ACHN (cell line): ENCODE measurements around the gene EPHA8.

Experiments
- DNase-seq: peaks from one replicate; pipeline ENCODE4 v3.0.0-alpha.2; 2015
- in situ Hi-C: cut with HindIII; loops from 2 replicates; pipeline ENCODE4 v1.10.0; 2017; ENCODE audit warnings: low sequenced_read_pairs, low pct_ligation_motif_present, low pct_unique_long_range_greater_than_20kb

The EPHA8 gene

DNA sequence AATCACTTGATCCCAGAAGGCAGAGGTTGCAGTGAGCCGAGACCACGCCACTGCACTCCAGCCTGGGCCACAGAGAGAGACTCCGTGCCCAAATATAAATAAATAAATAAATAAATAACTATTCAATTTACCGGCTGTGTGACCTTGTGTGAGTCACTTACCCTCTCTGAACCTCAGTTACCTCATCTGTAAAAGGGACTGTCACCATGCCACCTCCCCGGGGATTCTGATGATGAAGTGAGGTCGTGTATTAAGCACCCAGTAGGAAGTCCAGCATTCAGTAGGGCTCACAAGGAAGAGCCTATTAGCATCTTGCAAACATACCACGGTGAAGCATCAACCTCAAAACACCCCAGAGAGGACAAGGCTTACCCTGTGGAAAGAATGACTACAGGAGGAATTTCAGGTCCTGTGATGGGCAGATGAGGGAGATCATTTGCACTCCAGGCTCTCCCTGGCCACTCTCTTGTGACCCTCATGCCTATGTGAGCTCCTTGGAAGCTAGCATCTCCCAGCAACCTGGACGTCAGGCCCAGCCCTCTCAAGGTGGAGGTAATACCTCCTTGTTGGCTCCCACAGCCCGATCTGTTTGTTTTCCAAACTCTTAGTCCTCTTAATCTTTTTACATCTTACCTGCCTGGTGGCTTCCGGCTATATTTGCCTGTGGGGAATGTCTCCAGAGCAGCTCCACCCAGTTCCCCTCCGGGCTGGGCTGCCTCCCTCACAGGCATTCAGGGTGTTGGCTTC is 65.6 kb downstream of the EPHA8 start:
- no peak for DNase-seq
- in situ Hi-C loops: no loop called here

GRCh38 chr1:22629886-22630285 is 66.6 kb downstream of the EPHA8 start:
- in situ Hi-C loops: no loop called here

GRCh38 chr1:22633697-22634463 is 70.6 kb downstream of the EPHA8 start:
- in situ Hi-C loops: no loop called here
- DNase-seq: no peak

More at GRCh38 chr1:22629886-22630285, 66.6 kb downstream of the EPHA8 start:
- DNase-seq: no peak

DNA sequence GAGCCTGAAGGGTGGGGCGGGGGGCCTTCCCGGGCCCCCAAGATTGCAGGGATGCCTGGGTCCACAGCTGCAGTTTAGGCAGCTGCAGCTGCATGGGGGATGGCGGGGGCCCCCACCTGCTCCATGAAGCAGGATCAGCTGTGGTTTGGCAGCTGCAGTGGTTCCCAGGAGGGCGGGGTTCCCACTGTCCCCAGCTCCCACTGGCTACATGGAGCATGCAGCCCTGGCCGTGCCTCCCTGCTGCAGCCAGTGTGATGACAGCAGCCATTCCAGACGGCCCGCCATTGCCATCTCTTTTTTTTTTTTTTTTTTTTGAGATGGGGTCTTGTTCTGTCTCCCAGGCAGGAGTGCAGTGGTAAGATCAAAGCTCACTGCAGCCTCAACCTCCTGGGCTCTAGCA is 72.1 kb downstream of the EPHA8 start:
- DNase-seq: no peak

DNA sequence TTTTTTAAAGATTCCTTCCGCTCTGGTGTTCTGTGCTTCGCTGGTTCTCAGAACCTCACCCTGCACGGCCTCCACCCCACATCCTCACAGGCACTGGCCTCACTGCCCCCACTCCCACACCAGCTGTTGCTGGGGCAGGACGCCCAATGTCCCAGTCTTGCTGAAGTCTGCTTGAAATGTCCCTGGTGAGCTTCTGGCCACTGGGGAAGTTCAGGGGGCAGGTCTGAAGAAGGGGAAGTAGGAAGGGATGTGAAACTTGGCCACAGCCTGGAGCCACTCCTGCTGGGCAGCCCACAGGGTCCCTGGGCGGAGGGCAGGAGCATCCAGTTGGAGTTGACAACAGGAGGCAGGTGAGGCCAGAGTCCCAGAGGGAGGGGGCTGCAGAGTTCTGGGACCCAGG is 73.1 kb downstream of the EPHA8 start, which contains the start of gene C1QA:
Gene C1QA (plus strand): TSS at position 276 of the 400 bp plus-strand sequence. CDS start 989 bp downstream, outside the sequence.
- in situ Hi-C loops: no loop called here
- DNase-seq: no peak

More for the DNA sequence above, 72.1 kb downstream of the EPHA8 start:
- in situ Hi-C loops: no loop called here

GRCh38 chr1:22636927-22637326 is 73.6 kb downstream of the EPHA8 start:
- in situ Hi-C loops: no loop called here
- no peak for DNase-seq

DNA sequence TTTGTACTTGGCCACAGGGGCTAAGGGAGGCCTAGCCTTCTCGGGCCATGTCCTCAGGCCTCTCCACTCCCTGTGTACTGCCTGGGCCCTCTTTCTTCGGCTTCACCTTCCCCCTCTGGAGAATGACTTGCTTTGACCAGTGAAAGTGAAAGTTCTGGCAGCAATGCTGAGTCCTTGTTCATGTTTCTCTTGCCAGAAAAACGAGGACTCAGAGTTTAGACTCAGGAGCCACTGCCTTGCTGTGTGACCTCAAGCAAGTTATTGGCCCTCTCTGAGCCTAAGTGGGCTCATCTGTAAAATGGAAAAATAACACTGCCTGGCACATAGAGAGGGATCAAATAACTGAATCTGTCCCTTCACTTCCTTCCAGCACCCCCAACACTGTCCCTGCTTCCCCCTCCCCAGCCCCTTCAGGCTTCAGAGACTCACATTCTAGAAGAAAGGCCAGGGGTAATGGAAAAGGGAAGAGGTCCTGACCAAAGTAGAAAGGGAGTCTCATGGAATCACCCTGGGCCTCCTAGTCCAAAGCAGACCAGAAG is 74.7 kb downstream of the EPHA8 start:
- in situ Hi-C loops: no loop called here
- no peak for DNase-seq

DNA sequence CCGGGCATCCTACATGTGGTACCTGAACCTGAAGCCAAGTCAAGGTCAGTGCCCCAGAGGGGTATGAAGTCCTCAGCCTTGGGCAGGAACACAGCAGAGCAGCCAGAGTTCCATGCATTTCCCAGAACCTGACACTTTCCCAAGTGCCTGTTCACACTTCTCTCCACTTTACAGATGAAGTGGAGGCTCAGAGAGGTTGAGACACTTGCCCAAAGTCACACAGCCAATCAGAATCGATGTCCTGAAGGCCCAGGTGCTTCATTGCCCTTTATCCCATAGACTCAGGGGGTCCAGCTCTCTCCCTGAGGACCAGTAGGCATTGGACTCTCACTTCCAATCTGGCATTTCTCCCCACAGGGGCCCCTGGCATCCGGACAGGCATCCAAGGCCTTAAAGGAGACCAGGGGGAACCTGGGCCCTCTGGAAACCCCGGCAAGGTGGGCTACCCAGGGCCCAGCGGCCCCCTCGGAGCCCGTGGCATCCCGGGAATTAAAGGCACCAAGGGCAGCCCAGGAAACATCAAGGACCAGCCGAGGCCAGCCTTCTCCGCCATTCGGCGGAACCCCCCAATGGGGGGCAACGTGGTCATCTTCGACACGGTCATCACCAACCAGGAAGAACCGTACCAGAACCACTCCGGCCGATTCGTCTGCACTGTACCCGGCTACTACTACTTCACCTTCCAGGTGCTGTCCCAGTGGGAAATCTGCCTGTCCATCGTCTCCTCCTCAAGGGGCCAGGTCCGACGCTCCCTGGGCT is 75.4 kb downstream of the EPHA8 start:
- no peak for DNase-seq
- in situ Hi-C loops: no loop called here

GRCh38 chr1:22639286-22639685 is 76.0 kb downstream of the EPHA8 start:
- DNase-seq: peak; percentile 16
- in situ Hi-C loops: no loop called here

GRCh38 chr1:22641247-22641646 is 78.0 kb downstream of the EPHA8 start:
- in situ Hi-C loops: no loop called here
- no peak for DNase-seq

DNA sequence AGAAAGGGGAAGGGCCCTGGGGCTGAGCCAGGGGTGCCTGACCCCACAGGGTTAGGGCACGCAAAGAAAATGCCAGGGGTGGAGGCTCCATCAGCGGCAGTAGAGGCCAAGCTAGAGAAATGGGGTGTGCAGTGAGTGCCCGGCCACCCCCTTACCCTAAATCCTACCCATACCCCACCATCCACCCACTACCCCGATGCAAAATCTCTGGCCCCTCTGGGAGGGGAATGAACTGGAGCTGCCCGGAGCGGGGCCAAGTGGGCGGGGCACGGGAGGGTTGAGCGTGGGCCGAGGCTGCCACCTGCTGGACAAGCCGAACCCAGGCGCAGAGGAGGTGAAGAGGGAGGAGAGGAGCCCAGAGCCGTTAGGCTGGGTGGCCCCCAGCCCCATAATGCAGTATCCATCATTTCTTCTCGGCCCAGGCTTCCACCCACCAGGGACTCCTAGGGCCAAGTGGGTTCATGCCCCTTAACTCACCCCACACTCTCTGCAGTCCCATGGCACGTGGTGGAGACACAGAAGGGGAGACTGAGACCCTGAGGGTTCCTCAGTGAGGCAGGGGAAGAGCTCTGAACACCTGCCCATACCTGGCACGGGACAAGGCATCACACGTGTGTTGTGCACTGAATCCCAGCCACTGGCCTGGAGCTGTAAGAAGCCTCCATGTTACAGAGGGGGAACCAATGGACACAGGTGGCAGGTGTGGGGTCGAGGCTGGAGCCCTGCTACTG is 78.8 kb downstream of the EPHA8 start:
- DNase-seq: peak; percentile 59
- in situ Hi-C loops: no loop called here

GRCh38 chr1:22643381-22643780 is 80.1 kb downstream of the EPHA8 start, which contains the start of gene C1QC:
Gene C1QC (plus strand): TSS chr1:22643633. CDS start chr1:22644024, 391 bp downstream.
- in situ Hi-C loops: no loop called here
- DNase-seq: no peak

DNA sequence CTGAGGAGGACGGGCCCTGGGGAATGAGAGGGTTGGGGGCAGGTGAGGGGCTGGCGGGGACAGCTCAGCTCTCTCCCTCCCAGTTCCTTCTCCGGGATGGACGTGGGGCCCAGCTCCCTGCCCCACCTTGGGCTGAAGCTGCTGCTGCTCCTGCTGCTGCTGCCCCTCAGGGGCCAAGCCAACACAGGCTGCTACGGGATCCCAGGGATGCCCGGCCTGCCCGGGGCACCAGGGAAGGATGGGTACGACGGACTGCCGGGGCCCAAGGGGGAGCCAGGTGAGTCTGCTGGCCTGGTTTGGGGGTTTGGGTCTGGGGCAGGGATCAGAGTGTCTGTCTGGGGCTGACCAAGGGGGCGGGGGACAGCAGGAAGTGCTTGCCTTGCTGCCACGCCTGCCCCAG is 80.6 kb downstream of the EPHA8 start:
- no peak for DNase-seq
- in situ Hi-C loops: no loop called here

DNA sequence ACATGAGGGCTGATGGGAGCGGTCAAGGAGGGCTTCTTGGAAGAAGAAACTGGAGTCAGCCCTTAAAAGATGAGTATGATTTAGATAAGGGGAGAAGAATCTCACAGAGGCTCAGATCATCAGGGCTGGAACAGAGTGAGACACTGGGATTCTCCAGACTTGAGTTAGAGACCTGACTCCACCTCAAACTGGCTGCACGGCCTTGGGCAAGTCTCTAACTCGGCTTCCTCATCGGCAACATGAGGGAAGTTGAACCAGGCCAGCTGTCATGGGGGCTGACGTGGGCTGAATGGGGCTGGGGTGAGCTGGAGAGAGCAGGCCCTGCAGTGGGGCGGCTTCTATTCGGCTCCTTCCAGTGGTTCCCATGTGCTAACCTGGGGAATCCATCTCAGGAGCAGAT is 82.6 kb downstream of the EPHA8 start:
- in situ Hi-C loops: no loop called here
- no peak for DNase-seq

DNA sequence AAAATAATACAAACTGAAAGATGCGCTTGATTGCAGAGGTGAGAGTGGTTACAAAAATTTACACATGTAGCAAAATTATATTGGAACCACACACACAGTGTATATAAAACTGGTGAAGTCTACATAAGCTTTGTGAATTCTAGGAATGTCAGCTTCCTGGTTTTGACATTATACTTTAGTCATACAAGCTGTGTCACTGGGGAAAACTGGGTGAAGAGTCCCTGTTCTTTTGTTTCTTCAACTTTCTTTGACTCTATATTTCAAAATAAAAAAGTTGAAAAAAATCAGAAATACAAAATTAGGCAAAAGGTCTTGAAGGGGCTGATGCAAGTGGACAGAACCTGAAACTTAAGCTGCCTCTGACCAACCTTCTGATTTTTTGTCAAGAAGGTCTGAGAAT is 83.1 kb downstream of the EPHA8 start:
- no peak for DNase-seq
- in situ Hi-C loops: no loop called here

GRCh38 chr1:22650089-22650693 is 86.9 kb downstream of the EPHA8 start:
- no peak for DNase-seq
- in situ Hi-C loops: no loop called here

GRCh38 chr1:22651941-22652856 is 88.9 kb downstream of the EPHA8 start:
- in situ Hi-C loops: no loop called here
- no peak for DNase-seq
